Liver (tissue), 3 donors: ENCODE data around the gene C19orf81.

Source experiments
- RAD21 ChIP-seq, 2 donors: IDR thresholded peaks; 2 replicates each; pipeline ENCODE4 v1.6.1; 2016; ENCODE audit warnings: antibody characterized with exemption in 2 of 2, mild to moderate bottlenecking in 2 of 2
- TF ChIP-seq, protein P1 (sequence below): fragments of 150-350 bp; IDR thresholded peaks from 2 replicates; pipeline ENCODE4 v1.5.1; 2017; ENCODE audit warnings: improper control_type of control experiment, low read depth, low read length; ENCODE audit not compliant: missing input control
- donor health status: healthy.
- donor health status: healthy.

DNA sequence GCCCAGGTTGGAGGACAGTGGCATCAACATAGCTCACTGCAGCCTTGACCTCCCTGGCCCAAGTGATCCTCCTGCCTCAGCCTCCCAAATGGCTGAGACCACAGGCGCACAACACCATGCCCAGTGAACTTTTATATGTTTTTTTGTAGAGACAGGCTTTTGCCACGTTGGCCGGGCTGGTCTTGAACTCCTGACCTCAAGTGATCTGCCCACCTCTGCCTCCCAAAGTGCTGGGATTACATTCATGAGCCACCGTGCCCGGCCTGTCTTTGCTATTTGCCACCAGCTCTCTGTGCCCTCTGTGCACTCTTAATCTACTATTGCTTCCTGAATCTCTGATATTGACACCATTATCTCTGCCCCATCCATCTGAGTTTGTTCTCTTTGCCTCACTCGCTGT, 46.7 kb upstream of the C19orf81 start:
- TF ChIP-seq, protein P1, sequence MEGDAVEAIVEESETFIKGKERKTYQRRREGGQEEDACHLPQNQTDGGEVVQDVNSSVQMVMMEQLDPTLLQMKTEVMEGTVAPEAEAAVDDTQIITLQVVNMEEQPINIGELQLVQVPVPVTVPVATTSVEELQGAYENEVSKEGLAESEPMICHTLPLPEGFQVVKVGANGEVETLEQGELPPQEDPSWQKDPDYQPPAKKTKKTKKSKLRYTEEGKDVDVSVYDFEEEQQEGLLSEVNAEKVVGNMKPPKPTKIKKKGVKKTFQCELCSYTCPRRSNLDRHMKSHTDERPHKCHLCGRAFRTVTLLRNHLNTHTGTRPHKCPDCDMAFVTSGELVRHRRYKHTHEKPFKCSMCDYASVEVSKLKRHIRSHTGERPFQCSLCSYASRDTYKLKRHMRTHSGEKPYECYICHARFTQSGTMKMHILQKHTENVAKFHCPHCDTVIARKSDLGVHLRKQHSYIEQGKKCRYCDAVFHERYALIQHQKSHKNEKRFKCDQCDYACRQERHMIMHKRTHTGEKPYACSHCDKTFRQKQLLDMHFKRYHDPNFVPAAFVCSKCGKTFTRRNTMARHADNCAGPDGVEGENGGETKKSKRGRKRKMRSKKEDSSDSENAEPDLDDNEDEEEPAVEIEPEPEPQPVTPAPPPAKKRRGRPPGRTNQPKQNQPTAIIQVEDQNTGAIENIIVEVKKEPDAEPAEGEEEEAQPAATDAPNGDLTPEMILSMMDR = no peak
- no peak for TF ChIP-seq RAD21 (IDR thresholded peaks at IDR 0.05)
